C4-2B (cell line): ENCODE data around the gene DAPL1.

Source experiments
- CTCF ChIP-seq: fragments of 450-650 bp; conservative IDR thresholded peaks from 2 replicates; pipeline ENCODE4 v1.5.1; 2017; ENCODE audit warnings: mild to moderate bottlenecking
- ZFX ChIP-seq: fragments of 450-650 bp; IDR thresholded peaks from 2 replicates; pipeline ENCODE4 v1.6.1; 2017

GRCh38 chr2:158756331-158756730 lies 38.8 kb upstream of the DAPL1 start:
- TF ChIP-seq CTCF: no peak
- TF ChIP-seq ZFX: no peak
